HG03045 (cell line): ENCODE results near the gene SNX32.

Experiments
- ATAC-seq: cut with Tn5 transposase; IDR thresholded peaks from one replicate; pipeline ENCODE4 v1.9.1; 2021; ENCODE audit warnings: mild to moderate bottlenecking, moderate library complexity; ENCODE audit not compliant: unreplicated experiment

The SNX32 gene

GRCh38 chr11:65865550-65866172, 31.9 kb downstream of the SNX32 start:
- no peak for ATAC-seq

GRCh38 chr11:65866509-65867283, 32.9 kb downstream of the SNX32 start:
- no peak for ATAC-seq

- ATAC-seq = no peak
Measured at GRCh38 chr11:65867284-65868071, 33.7 kb downstream of the SNX32 start.

GRCh38 chr11:65868076-65868667, 34.4 kb downstream of the SNX32 start:
- ATAC-seq = no peak

GRCh38 chr11:65868907-65869306, 35.1 kb downstream of the SNX32 start:
- no peak for ATAC-seq

- no peak for ATAC-seq
Measured at GRCh38 chr11:65869643-65870306, 36.0 kb downstream of the SNX32 start.

GRCh38 chr11:65870307-65870658, 36.5 kb downstream of the SNX32 start:
- ATAC-seq = no peak

GRCh38 chr11:65870706-65871681, 37.2 kb downstream of the SNX32 start:
- no peak for ATAC-seq

- ATAC-seq = no peak
Measured at GRCh38 chr11:65871811-65872548, 38.2 kb downstream of the SNX32 start.

GRCh38 chr11:65872586-65873317, 39.0 kb downstream of the SNX32 start, which contains the start of gene EFEMP2:
Gene EFEMP2, minus strand, starts transcription at chr11:65872800. Its CDS starts 446 bp downstream, at chr11:65872354.
- ATAC-seq = no peak

- ATAC-seq = peak; percentile 71
Measured at GRCh38 chr11:65873318-65874156, 39.8 kb downstream of the SNX32 start.

- ATAC-seq = no peak
Measured at GRCh38 chr11:65879617-65880016, 45.9 kb downstream of the SNX32 start, which contains the start of gene CTSW. Gene CTSW, plus strand, starts transcription at chr11:65879837. Its CDS starts 18 bp downstream, at chr11:65879855.

- no peak for ATAC-seq
Measured at GRCh38 chr11:65880027-65880426, 46.3 kb downstream of the SNX32 start.

GRCh38 chr11:65880844-65881421, 47.2 kb downstream of the SNX32 start:
- ATAC-seq = no peak

- no peak for ATAC-seq
Measured at GRCh38 chr11:65882120-65883057, 48.6 kb downstream of the SNX32 start.
